SKM-1 treated with dmso at 0.1 percent for 144 hours (cell line): Measurements from ENCODE around the gene CHTF18.
"Not testable (repeated sequence)": the region's sequence is repeated elsewhere in the genome, so short reads cannot be mapped to it uniquely, and the experiment has no call there.

Source experiments
- DNase-seq: peaks from one replicate; lab custom pipeline; 2025; ENCODE audit not compliant: unreplicated experiment; lab: John Stamatoyannopoulos, UW

CHTF18 gene

DNA sequence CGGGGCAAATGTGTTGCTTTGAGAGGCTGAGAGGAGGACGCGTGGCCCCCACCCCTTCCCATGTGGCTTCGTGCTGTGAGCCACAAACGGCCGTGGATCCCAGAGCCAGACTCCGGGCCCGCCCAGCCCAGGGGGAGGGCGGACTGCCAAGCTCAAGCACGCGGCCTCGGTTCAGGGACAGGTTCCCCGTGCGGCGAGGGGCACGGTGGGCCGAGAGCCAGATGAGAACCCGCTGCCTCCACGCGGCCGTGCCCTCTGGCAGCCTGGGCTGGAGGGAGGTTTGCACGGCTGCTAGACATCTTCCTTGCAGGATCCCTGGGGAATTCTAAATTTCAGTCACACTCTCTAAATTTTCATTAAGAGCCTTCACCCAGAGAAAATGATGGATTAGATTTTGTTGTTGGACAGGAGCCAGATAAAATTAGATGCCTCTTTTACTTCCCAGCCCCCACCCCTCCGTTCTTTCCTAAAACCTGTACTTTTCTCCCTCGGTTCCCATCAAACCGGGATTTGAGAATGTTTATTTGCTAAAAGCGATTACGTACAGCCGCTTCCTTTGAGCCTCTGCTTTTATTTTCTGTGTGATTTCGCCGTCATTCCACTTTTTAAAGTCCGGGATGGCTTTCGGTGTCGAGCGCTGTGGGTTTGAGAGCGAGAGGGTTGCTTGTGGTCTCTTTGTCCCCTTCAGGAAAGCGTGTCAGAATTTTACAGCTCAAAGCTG lies 37.1 kb downstream of the CHTF18 start:
- DNase-seq = no peak

DNA sequence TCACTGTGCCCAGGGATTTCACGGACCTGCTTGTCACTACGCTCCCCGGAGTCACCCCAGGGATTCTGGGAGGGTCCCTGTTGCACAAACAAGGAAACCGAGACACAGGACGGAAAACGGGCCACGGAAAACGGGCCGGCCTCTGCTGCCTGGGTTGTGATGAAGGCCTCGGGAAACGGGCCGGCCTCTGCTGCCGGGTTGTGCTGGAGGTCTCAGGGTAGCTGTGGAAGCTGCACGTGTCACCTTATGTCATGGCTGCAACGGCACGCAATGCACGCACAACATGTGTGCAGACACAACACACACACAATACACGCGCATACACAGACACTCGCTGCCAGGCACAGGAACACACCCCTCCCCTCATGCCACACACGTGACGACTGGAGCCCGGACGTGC lies 39.1 kb downstream of the CHTF18 start:
- DNase-seq = no peak

DNA sequence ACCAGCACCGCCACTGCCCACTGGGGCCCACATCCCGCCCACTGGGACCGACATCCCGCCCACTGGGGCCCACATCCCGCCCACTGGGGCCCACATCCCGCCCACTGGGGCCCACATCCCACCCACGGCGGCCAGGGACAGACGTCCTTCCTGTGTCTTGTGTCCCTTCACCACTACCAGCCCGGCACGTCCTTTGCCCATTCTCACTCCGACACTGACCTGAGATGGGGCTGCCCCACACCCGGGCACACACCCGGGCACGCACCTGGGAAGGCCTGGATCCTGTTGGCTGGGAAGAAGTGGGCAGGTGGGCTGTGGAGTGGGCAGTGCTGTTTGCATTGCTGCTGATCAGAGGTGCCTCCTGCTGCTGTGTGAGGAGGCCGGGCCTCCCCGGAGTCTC lies 40.5 kb downstream of the CHTF18 start:
- no peak for DNase-seq

DNA sequence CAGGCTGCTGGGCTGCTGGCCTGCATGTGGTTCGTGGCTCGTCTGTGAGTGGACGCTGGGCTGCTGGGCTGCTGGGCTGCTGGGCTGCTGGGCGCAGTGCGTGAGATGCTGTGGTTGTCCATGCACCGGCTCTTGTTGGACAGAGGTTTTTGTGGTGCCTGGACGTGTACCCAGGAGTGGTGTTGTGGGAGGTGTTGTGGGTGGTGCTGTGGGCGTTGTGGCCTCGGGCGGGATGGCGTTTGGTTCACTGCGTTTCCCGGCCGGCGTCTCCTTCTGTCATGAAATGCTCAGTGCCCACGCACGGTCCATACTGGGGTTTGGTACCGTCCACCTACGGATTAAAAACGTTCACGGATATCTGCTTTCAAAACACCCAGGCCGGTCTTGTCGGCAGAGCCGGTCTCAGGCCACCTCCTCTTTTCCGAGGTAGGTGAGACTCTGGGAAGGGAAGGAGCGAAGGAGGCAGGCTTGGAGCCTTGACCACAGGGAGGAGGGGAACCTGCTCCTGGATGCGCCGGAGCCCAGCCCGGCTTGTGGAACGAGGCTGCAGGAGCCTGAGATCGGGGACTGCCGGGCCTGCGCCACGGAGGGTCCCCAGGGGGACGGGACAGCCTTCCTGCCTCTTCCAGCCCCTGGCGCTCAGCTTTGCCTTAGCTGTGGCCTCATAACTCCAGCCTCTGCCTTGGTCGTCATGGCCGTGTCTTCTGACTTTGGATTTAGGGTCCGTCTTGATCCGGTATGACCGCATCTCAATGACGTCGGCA lies 41.9 kb downstream of the CHTF18 start:
- no peak for DNase-seq

DNA sequence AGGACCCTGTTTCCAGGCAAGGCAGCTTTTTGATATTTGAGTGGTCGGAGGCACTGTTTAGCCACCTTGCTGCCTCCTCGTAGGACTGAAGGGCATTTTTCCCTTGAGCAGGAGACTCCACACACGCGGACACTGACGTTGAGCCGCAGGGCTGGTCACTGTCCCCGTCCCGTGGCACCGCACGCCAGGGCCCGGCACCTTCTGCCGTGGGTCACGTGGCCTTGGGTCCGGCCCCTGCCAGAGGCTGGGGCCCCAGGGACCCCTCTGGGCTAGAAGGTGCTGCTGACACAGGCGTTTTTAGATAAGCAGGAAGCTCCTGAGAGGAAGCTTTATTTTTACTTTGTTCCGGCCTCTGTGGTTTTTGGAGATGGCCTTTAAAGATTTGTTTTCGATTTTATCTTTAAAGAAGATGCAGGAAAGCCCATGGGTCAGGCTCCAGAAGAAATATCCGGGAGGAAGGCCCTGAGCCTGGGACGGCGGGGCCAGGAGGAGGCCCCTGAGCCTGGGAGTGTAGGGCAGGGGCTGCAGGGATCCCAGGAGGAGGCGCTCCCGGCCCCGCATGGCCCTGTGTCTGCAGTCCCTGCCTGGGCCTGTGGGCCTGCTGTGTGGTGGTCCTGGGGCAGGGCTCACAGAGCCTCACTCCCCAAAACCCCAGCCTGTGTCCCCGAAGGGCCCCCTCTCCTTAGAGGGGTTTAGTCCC lies 42.6 kb downstream of the CHTF18 start:
- DNase-seq = no peak

DNA sequence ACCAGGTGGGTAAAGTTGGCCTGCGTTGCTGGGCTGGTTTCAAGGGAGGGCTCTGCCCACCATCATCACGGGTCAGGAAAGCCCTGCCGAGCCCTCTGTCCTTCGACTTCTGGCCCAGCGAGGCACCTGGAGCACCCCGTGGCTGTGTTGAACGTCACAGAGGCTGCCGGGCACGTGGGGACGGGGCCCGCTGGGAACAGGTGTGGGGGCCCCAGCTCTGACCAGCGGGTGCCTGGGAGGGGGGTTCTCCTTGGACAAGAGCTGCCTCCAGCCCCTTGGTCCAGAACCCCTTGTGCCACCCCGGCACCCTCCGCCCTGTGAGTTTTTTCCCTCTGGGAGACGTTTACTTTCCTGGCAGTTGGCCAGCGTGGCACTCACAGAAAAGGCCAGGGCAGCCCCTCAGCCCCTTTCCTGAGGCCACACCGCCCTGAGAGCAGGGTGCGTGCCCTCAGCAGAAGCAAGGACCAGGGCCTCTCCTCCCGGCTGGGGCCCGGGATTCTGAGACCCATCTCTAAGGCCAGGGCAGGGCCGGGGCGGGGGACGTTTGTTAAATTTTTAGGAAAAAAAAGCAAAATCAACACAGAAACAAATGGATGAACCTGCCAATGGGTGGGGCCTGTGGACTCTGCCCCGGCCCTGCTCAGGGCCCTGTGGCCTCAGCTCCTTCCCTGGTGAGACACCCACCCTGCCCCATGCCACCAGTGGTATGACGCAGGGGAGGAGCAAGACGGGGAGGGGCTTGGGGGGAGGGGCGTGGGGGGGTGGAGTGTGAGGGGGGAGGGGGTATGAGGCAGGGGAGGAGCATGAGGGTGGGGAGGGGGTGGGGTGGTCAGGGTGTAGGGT lies 43.4 kb downstream of the CHTF18 start:
- no peak for DNase-seq

DNA sequence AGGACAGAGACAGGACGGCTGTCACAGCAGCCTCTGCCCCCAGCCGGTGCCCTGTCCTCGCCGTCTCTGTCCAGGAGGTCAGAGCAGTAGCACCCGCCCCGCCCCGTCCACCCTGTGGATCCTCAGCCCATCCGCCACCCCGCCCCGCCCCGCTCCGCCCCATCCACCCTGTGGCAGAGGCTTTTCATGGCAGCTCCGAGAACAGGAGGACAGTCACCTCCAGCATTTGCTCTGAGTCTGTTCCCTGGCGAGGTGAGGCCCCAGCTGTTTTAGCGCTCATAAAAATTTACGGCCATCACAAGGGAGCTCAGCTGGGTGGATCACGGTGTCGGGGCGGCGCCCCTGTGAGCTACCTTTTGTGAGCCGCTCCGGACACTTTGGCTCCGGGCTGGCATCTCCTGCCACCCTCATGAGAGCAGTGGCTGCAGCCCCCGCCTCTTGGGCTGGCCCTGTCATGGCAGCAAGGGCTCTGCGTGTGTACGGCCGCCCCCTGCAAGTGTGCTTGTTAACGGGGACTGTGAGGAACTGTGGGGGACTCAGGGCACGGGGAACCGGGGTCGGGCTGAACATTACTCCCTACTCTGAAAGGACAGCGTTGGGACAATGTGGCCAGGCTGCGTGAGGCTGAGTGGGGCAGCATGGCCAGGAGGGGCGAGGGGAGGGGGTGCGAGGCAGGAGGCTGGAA lies 44.4 kb downstream of the CHTF18 start:
- no peak for DNase-seq

DNA sequence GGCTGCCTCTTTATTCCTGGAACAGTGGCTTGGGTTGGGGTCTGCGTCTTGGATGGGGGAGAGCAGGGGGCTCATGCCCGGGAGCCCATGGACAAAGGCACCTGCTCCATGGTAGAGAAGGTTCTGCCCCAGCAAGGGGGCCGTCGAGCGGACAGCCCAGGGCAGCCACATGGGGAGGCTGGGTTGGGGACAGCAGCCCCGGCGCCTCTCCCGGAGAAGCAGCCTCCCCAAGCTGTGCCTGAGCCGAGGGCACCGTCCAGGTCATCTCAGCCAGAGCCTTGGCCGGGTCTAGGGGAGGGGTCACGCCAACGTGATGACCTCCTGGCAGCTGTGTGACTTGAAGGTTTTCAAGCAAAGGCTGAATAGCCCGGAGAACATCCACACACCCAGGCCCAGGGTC lies 45.0 kb downstream of the CHTF18 start:
- no peak for DNase-seq

DNA sequence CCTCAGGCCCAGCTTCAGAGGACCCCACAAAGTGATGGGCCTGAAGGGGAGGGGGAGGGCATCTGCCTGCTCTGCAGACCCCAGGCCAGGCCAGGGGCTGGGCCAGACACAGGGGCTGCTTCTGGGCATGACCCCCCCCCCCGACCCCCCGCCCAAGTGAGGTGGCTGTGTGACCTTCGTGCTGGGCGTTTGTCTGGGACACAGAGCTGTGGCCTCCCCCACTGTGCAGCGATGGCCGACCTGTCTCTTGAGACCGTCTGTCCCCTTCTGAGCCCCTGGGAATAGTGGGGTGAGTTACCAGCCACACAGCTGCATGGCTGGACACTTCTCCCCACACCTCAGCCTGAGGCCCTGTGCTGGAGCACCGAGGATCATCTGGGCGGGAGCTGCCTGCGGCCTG lies 47.0 kb downstream of the CHTF18 start:
- DNase-seq = no peak

DNA sequence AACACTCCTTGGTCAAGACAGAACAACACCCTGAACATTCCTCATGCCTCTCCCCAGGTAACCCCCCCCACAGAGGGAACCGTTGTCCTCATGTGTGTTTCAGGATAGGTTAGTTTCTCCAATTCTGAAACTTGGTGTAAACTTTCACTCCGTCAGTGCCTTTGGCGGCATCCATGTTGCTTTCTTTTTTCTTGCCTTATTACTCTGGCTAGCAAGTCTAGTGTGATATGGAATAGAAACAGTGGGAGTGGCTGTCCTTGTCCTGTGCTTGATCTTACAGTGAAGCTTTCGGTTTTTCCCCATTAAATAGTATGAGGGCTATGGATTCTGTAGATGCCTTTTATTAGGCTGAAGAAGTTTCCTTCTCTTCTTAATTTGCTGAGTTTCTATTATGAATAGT lies 47.8 kb downstream of the CHTF18 start:
- no peak for DNase-seq

DNA sequence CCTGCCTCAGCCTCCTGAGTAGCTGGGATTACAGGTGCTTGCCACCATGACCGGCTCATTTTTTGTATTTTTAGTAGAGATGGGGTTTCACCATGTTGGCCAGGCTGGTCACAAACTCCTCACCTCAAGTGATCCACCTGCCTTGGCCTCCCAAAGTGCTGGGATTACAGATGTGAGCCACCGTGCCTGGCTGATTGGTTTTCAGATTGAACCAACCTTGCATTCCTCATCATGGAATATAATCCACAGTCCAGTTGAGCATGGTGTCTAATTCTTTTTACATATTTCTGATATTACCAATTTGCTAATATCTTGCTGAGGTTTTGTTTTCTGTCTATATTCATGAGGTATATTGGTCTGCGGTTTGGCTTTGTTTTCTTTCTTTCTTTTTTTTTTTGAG lies 48.4 kb downstream of the CHTF18 start:
- not testable (repeated sequence) for DNase-seq

DNA sequence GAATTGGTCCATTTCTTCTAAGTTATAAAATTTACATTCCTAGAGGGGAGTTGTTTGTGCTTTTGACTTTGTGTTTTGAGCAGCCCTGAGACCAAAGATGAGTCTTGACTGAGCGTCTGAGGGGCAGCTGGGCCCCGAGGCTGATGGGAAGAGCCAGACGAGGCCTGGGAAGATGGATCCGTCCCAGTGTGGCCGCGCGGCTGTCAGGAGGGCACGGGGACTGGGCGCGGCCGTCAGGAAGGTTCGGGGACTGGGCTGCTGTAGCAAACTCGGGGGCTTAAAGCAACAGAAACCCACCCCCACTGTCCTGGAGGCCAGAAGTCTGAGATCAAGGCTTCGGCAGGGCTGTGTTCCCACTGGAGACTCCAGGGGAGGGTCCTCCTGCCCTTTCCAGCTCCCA lies 50.3 kb downstream of the CHTF18 start:
- no peak for DNase-seq

DNA sequence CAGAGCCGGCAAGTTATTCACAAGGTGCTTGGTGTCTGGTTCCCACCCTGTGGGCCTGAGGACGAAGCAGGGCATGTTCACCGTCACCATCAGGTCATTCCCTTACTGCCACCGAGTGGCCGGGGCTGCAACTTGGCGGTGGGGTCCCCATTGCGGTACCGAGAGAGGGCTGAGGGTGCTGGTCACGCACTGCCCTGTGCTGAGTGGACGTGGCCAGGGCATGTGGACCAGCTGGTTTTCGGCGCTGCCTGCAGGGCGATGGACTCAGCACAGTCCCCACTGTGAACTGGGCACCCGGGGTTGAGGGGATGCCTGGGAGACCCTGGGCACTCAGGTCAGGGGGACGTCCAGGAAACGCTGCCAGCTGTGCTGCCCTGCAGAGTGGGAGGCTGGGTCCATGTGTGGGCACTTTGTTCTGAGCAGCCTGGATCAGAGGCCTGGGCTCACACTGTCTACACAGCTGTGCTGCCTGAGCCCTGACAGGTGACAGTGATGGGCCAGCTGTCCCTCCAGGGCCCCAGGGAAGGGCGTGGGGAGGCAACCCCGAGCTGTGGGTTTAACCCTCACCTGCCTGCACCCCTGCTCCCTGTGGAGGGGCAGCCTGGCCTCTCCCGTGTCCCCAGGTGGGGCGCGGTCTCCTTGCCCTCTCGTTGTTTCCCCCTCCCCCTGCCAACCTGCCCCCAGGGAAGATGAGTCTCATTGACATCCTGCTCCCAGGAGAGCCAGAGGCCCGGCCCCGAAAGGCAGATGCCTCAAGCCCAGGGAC lies 51.4 kb downstream of the CHTF18 start:
- DNase-seq = no peak

DNA sequence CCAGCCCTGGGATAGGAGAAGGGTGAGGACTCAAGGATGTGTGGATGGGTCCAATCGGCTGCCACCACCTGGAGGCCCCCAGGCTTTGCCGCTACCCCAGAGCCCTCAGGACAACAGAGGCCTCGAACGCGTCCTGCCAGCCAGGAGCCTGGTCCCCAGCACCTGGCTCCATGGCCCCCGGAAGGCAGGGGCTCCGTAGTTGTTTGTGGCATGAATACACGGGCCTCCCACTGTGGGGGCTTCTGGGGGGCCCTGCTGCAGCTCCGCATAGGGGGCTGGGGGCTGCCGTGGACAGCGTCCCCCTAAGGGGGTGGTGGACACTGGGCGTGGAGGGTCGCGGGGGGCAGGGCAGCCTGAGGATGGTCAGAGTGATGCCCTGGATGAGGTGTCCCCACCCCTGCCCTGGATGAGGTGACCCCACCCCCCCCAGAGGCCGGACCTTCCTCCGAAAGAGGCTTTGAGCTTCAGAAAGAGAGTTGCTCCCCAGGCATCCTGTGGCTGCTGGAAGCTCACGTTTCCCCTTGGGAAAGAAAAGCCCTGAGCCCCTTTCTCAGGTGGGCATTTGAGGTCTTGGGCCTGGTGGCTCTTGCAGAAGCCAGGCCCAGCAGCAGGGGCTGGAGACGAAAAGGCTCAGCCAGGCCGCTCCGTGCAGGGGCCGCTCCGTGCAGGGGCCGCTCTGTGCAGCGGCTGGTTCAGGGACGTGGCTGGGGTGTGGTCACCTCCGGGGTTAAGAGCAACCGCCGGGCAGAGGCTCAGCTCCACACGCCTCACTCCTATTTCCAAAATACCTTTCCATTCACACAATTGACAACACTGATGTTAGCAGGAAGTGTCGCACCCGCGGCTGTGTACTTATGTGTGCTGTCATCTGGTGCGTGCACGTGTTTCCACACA lies 52.4 kb downstream of the CHTF18 start:
- no peak for DNase-seq

DNA sequence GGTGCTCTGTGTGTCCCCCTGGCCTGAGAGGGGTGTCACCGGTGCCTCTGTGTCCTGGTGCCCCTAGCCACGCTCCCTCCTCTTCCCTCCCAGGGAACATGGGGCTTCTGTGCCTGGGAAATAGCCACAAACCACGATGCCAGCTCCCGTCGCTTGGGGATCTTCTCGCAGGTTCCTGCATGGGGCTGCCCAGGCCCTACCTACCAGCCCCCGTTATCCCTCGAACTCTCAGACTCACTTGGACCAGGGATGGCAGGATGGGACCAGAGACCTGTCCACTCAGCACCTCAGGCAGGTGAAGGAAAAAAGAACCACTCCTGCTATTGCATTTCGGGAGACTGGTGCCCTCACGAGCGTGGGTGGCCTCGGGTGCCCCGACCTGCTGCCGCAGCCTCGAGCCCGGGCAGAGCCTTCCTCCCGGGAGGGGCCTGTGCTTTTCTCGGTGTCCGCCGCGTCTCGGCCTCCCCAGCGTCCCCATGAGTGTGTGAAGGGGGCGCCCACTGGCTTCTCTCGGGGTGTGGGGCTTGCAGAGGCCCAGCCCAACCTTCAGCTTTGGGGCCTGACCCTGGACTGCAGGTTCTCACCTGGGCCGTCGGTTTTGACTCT lies 53.1 kb downstream of the CHTF18 start:
- no peak for DNase-seq

DNA sequence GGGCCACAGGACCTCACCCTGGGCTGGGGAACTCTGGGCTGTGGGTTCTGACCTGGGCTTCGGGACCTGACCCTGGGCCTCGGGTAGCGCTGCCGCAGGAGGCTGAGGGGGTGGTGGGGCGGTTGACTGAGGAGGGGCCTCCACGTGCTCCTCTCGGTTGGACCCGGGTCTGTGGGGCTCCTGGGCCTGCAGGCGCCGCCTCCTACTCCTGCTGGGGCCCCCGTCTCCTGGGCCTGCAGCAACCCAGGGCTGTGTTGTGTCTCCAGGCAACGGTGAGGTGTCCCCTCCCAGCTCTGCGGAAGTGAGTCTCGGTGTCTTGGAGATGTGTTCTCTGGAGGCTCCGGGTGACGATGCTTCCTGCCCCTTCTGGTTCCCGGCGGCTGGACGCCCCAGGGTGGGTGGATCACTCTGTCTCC lies 53.6 kb downstream of the CHTF18 start:
- no peak for DNase-seq

DNA sequence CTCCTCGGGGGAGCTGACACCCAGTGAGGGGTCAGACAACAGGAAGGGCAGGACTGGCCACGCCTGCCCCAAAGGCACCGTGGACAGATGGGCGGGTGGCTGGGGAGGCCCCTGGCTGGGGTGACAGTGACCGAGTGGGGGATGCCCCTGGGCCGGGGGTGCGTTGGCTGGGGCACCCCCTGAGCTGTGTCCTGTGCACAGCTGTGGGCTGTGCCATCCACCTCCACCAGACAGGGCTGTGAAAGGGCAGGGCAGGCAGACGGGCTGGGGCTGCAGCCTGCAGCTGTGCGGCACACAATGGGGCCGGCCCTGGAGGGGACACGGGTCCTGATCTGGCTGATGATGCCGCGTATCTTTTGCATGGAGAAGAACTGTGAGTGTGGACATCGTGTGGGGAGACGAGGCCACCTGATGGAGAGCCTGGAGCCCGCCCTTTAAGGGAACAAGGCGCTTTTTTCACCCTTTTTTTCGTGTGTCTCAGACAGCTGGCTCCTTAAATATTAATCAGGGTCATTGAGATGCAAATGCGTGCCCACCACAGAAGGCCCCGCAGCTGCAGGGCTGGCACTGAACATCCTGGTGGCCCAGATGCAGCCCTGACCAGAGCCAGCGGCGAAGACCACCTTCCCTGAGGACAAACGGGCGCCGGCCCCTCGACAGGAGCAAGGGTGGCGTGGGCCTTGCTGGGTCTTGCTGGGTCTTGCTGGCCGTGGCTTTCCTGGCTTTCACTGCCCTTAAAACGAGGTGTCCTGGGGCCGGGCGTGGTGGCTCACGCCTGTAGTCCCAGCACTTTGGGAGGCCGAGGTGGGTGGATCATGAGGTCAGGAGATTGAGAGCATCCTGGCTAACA lies 54.5 kb downstream of the CHTF18 start:
- DNase-seq = no peak

DNA sequence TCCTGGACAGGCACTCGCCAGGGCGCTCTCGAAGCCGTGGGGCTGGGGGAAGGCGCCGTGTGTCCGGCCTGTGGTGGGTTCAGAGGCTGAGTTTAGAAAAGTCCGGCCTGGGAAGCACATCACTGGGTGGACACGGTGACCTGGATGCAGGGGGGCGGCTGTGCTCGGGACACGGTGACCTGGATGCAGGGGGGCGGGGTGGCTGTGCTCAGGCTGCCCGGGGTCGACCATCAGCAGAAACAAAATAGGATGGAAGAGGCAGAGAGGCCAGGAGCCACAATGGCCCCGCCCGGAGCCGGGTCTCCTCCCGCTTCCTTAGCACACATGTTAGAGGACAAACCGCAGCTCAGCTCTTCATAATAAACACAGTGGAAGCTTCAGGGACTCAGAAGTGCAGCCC lies 55.4 kb downstream of the CHTF18 start:
- no peak for DNase-seq
